ENCODE data around the gene SLC30A4. TPM values are rescaled to one million over a fixed set of nuclear protein-coding genes. Genes with fewer than 3 reads are reported as not detected.

The SLC30A4 gene
- polyA plus RNA-seq, 1 donor (not counting 4 experiments of a cell fraction or from before 2014, with no cell fraction given) = 3.3 TPM

GRCh38 chr15:45476410-45476809 lies 46.1 kb downstream of the SLC30A4 start:
- no peak for DNase-seq (ENCODE audit: low read depth, low spot score)
- dilution Hi-C loops (cut with MboI; ENCODE audit: extremely low pct_ligation_motif_present, low sequenced_read_pairs) = no loop called here
- H4K20me1 ChIP-seq (ENCODE audit: control insufficient read depth, extremely low read depth, insufficient read depth, low read length) = no peaks in the 10 kb centered on the region
- no peaks in the 10 kb centered on the region for H3K36me3 ChIP-seq (ENCODE audit: control insufficient read depth in 2 of 2, extremely low read depth in 1 of 2, insufficient read depth in 2 of 2, low read length in 2 of 2)
- peak; percentile 34 for FAIRE-seq
- TF ChIP-seq EZH2 (IDR thresholded peaks at IDR 0.05; ENCODE audit: low read length) = no peak
- TF ChIP-seq CTCF (optimal IDR thresholded peaks at IDR 0.05 in 1 of 3, IDR thresholded peaks at IDR 0.05 in 1 of 3, conservative IDR thresholded peaks at IDR 0.05 in 1 of 3; ENCODE audit: extremely low read depth in 1 of 3, insufficient read depth in 2 of 3, low read length in 3 of 3) = no peak
- no peak overlapping the region for H3K4me2 ChIP-seq (ENCODE audit: control insufficient read depth, extremely low read depth, insufficient read depth, low read depth, low read length)
- H3K9ac ChIP-seq (ENCODE audit: control insufficient read depth, extremely low read depth, insufficient read depth, low read length) = no peak overlapping the region
- H3K4me1 ChIP-seq (ENCODE audit: control insufficient read depth, extremely low read depth, insufficient read depth, low read length) = no peaks in the 10 kb centered on the region
- no peak overlapping the region for H2AFZ ChIP-seq (ENCODE audit: control insufficient read depth, low read length)
- H3K9me1 ChIP-seq (ENCODE audit: control insufficient read depth, extremely low read depth, insufficient read depth, low read length) = no peaks in the 10 kb centered on the region
- no peak overlapping the region for H3K4me3 ChIP-seq (ENCODE audit: control insufficient read depth in 2 of 3, extremely low read depth in 1 of 3, insufficient read depth in 2 of 3, low read depth in 1 of 3, low read length in 3 of 3)
- no peak overlapping the region for H3K27ac ChIP-seq (ENCODE audit: control insufficient read depth, insufficient read depth, low read length)
- no peaks in the 10 kb centered on the region for H3K27me3 ChIP-seq (ENCODE audit: control insufficient read depth, extremely low read depth, insufficient read depth, low read length)
- H3K9me3 ChIP-seq (ENCODE audit: control insufficient read depth, low read depth, low read length) = no peaks in the 10 kb centered on the region
- no peaks in the 10 kb centered on the region for H3K79me2 ChIP-seq (ENCODE audit: control insufficient read depth, insufficient read depth, low read length)

GRCh38 chr15:45474799-45475198 lies 47.8 kb downstream of the SLC30A4 start:
- H3K4me3 ChIP-seq (ENCODE audit: control insufficient read depth in 2 of 3, extremely low read depth in 1 of 3, insufficient read depth in 2 of 3, low read depth in 1 of 3, low read length in 3 of 3) = no peak overlapping the region
- dilution Hi-C loops (cut with MboI; ENCODE audit: extremely low pct_ligation_motif_present, low sequenced_read_pairs) = no loop called here
- FAIRE-seq (no peak), DNase-seq (ENCODE audit: low read depth, low spot score) (no peak)
- no peak overlapping the region for H3K4me2 ChIP-seq (ENCODE audit: control insufficient read depth, extremely low read depth, insufficient read depth, low read depth, low read length)
- H3K9me3 ChIP-seq (ENCODE audit: control insufficient read depth, low read depth, low read length) = no peaks in the 10 kb centered on the region
- H3K79me2 ChIP-seq (ENCODE audit: control insufficient read depth, insufficient read depth, low read length) = no peaks in the 10 kb centered on the region
- H3K9me1 ChIP-seq (ENCODE audit: control insufficient read depth, extremely low read depth, insufficient read depth, low read length) = no peaks in the 10 kb centered on the region
- H3K9ac ChIP-seq (ENCODE audit: control insufficient read depth, extremely low read depth, insufficient read depth, low read length) = no peak overlapping the region
- no peak overlapping the region for H3K27ac ChIP-seq (ENCODE audit: control insufficient read depth, insufficient read depth, low read length)
- H4K20me1 ChIP-seq (ENCODE audit: control insufficient read depth, extremely low read depth, insufficient read depth, low read length) = no peaks in the 10 kb centered on the region
- no peak for TF ChIP-seq CTCF (optimal IDR thresholded peaks at IDR 0.05 in 1 of 3, IDR thresholded peaks at IDR 0.05 in 1 of 3, conservative IDR thresholded peaks at IDR 0.05 in 1 of 3; ENCODE audit: extremely low read depth in 1 of 3, insufficient read depth in 2 of 3, low read length in 3 of 3)
- TF ChIP-seq EZH2 (IDR thresholded peaks at IDR 0.05; ENCODE audit: low read length) = no peak
- H3K36me3 ChIP-seq (ENCODE audit: control insufficient read depth in 2 of 2, extremely low read depth in 1 of 2, insufficient read depth in 2 of 2, low read length in 2 of 2) = no peaks in the 10 kb centered on the region
- no peaks in the 10 kb centered on the region for H3K4me1 ChIP-seq (ENCODE audit: control insufficient read depth, extremely low read depth, insufficient read depth, low read length)
- no peak overlapping the region for H2AFZ ChIP-seq (ENCODE audit: control insufficient read depth, low read length)
- H3K27me3 ChIP-seq (ENCODE audit: control insufficient read depth, extremely low read depth, insufficient read depth, low read length) = no peaks in the 10 kb centered on the region
